GM21619 (cell line): ENCODE data around the gene GALNT17.

ENCODE experiments used
- ATAC-seq: cut with Tn5 transposase; IDR thresholded peaks from one replicate; pipeline ENCODE4 v1.9.1; 2021; ENCODE audit not compliant: unreplicated experiment

Gene GALNT17

DNA sequence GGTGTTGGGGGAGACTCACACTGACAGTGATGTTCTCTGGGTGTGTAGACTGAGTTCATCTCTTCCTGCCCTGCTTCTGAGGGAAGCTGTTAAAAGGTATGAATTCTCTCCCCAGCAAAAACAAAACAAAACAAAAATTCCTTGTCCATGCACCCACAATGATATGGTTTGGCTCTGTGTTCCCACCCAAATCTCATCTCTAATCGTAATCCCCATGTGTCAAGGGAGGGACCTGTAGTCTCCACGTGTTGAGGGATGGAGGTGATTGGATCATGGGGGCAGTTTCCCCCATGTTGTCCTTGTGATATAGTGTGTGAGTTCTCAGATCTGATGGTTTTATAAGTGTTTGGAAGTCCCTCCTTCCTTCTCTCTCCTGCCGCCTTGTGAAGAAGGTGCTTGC, 245.5 kb downstream of the GALNT17 start:
- ATAC-seq, result no peak

DNA sequence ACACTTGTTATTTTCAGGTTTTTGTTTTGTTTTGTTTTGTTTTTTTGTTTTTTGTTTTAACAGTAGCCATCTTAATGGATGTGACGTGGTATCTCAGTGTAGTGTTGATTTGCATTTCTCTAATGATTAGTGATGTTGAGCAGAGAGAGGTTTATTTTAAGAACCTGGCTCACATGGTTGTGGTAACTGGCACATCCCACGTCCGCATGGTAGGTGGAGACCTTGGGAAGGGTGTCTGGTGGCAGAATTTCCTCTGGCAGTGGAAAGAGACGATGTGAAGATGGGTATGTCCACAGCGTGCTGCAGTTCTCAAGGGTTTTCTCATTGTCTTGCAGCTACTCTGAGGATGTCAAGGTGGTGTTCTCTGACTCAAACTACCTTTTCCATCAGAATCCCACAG, 252.2 kb downstream of the GALNT17 start:
- no peak for ATAC-seq

DNA sequence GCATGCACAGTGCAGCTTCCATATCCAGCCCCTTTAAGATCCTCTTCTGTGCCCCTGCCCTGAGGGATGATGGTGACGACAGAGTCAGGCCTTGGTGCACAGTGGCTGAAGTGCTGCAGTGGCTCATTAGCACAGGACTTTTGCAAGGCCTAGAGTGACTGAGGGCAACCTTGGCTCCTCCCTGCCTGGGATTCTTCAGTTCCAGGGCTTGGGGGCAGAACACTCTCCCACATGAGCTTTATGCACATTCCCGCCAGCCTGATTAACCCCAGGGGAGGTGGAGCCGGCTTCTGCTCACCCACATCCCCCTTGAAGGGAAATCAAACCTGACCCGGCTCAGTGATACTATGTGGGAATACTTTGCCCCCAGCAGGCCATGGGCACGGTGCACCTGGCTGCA, 253.4 kb downstream of the GALNT17 start:
- no peak for ATAC-seq

DNA sequence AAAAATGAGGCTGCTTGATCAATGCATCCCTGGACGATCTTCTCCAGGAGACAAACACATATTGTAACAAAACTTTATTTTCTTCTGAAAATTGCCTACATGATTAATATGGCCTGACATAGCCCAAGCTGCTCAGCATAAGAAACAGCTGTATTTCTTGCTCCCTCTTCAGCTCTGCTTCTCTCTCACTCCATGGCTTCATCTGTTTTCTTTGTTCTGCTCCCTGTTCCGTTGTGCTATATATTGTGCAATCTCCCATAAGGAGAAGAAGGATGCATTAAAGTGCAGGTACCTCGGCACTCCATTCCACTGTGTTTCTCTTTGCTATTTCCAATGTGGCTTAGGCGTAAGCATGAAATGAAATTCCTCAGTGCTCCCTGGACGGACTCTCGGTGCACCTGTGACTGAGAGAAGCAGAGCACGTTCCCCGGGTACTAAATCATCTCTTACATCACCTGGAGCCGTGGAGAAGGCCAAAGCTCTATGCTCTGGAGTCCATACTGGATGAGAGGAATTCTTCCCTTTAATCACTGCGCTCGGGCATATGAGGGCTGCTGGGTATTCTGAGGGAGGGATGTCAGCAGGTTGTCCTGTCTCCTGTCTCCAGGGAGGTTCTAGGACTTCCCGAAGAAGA, 254.3 kb downstream of the GALNT17 start:
- ATAC-seq, result no peak

DNA sequence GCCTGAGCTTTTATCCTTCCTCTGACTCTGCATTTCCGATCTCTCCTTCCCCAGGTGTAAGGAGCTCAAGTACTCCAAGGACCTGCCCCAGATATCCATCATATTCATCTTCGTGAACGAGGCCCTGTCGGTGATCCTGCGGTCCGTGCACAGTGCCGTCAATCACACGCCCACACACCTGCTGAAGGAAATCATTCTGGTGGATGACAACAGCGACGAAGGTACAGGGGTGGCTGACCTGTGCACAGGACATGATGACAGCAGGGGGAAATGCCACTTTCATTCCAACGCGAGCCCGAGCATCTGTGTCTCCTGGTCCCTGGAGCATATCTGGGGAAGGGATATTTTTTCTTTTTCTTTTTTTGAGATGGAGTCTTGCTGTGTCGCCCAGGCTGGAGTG, 256.2 kb downstream of the GALNT17 start:
- no peak for ATAC-seq

DNA sequence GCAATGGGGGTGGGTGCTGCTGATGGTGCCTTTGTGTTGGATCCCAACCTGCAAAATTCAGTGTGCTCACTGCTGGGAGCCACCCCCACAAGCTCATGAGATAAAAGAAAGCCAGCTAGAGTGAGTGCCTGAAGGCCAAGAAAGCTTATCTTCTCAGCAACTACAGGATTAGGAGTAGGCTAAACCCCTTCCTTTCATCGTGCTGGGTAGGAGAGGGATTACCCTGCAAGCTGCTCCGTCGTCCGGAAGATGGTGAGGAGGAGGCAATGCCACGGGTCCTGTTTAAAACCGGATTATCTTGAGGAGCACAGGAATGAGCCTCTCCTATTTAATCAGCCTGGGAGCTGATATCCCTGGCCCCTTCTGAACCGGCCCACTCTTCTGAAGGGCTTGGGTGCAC, 258.0 kb downstream of the GALNT17 start:
- ATAC-seq, result no peak

DNA sequence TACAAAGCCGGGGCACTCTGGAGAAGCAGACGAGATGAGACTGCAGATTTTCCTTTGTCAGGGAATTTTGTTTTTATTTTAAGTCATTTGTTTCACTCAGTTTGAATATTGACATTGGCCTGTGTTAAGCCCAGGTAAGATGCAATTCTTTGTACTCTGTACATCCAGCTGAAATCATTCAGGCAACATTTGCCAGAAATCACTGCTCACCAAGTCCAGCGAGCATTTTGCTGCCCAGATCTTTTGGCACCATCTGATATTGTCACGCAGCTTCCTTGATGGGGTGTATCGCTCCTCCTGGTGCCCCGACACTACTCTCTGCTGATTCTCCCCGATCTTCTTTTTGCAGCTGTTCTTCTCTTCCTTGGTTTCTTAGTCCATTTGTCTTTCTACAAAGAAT, 261.7 kb downstream of the GALNT17 start:
- no peak for ATAC-seq

DNA sequence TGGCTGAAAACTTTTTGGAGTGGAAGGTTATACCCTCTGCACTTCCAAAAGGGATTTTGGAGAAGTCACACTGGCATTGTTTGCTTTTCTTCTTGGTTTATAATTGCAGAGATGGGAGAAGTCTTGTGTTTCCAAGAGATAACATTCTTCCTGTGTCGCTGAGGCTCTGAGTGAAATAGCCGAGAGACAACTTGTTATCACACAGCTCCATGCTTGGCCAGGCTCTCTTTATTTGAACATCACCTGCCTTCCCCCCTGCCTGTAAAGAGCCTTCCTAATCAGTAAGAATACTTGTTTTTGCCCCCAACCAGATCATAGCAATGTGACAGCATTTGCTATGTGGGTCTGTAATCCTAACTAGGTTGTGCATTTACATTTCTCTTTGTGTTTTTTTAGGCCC, 270.7 kb downstream of the GALNT17 start:
- no peak for ATAC-seq

DNA sequence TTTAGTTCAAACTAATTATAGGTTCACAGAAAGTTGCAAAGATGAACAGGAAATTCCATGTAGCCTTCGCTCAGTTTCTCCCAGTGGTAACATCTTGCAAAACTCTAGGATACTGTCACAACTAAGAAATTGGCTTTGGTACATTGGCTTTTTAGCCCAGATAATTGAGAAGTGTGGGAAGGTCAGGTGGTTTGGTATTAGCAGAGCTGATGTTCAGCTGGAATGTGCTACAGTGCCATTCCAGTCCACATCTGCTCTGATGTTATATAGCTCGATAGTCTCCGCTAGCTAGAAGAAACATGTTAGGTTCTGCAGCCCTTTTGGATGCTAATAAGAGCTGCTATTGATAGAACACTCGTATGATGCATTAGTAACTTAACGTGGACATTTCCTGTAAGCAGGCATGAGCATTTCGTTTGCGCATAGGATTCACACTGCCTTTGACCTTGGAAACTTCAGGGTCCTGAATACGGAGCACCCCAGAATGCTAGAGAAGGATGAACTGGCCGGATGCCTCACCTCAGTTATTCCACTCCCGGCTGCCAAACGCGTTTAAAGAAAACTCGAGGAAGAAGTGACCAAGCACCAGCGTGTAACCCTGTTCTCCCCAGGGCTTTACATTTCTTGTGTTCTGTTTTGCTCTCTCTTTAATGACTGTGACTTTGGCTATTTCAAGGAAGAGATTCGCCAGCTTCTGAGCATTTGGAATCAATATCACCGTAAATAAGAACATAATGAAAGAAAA, 271.4 kb downstream of the GALNT17 start:
- ATAC-seq, result no peak

DNA sequence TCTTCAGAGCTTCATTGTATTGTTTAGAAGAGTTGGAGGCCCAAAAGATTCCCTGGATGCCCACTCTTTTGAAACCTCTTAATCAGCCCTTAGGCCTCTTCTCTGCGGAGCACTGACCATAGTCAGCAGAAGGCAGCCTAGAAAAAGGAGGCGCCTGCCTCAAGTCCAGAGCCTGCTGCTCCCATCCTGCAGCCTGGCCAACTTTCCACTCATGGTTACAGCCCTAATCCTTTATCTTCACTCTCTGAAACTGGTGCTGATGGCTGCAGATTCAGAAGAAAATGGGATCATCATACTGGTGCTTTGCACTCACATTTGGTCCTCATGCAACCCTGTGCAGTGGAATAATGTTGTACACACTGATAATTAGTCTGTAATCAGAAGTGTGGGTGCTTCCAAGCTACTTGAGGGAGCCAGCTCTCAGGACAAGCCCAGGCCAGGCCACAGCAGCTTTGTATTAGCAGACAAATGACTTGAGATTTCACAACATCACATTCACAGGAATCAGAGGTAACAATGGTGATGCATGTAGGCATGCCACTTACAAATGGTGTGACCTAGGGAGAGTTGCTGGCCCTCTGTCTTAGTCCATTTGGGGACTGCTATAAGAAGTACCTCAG, 272.9 kb downstream of the GALNT17 start:
- ATAC-seq, result no peak

DNA sequence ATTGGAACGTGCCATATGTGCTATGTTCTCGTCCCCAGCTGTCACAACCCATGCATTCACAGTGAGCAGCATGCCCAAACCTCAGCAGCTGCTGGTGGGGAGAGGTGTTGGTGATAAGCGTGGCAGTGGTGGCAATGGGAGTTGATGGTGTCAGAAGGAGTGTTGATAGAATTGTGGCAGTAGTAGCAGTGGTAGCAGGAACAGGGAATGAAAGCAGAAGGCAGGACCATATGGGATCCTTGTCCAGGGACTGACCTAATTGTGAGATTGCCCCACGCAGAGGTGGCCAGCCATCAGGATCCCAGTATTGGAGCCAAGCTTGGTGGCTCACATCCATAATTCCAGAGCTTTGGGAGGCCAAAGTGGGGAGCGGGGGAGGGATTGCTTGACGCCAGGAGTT, 276.3 kb downstream of the GALNT17 start:
- ATAC-seq, result no peak

DNA sequence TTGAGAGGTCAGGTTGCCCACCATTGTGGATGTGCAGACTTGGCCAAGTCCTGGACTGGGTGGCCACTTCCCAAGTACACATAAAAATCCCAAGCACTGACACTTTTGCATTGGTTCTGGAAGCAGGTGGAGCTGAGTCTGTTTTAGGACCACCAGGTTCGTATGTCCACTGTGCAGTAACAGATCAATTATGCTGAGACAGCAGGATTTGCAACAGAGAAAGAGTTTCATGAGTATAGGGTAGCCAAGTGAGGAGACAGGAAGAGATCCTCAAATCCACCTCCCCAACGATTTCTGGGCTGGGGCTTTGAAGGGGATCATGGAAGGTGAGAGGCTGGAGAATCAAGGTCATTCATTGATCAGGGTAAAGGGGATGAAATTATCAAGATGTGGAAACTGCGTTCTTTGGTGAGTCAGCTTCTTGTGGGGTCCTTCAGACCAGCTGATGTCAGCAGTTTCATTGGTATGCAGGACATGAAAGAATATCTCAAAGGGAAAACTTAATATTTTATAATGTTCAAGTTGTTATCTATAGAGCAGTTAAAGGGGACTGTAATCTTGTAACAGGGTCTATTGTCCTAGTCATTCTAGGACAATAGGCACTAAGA, 277.7 kb downstream of the GALNT17 start:
- ATAC-seq, result no peak

DNA sequence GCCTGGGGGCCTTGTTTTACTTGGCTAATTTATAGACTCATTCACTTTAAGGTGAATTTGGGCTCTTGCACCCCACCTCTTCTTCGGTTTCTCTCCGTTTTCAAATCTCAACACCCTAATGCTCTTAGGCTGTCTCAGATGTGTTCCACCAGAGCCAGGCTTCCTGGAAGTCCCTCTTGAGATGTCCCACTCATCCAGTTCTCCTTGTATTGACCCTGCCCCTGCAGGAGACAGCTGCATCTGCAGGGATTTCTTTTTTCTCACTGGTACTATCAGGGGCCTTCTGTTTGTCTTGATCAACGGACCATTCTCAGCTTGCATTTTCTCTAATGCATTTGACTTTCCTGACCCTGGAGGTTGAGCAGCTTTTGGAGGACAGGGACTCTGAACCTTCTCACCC, 279.5 kb downstream of the GALNT17 start:
- ATAC-seq, result no peak

DNA sequence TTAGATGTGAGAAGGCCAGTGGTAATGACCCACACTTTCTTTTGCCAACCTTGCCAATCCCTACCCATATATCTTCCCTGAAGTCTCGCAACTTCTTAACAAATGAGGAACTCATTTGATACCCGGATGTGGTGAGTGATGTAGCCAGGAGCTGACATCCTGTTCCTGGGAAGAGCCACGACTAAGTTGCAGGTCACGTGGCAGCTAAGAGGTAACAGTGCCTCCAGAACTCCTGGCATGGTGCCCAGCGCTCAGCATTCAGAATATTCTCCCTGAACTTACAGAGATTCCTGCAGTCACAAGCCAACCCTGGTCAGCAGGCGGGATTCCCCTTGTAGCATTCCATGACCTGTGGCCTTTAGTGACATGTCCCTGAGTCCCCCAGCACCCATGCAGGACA, 282.5 kb downstream of the GALNT17 start:
- no peak for ATAC-seq

DNA sequence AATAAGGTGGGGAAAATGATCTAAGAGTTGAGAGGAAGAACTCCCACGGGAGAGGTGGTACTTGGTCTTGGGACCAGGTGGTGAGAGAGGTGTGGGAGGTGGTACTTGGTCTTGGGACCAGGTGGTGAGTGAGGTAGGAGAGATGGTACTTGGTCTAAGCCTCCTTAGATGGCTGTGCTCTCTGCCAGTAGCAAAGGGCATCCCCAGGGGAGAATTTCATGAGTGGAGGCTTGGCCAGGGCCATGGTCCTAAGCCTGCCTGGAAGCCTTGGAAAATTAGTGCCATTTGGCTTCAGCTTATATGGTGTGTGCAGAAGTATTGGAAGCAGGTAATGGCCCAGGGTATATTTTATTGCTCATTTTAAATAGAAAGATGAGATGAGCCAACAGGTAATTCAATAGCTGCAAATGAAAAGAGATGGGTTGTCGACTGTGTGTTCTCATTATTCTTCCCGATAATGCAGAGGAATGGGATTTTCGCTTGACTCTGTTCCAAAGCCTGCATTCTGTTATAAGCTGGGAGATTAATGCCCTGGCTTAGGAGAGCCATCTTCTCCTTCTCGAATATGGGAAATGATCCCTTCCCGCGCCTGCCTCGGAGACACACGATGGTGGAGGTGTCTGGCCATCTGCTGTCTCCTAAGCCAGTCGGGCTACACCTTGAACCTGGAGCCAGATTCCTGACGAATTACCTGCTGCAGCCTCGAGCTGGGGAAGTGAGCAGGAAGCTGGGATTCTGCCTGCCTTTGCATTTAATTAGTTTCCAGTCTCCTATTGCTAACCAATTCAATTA, 287.8 kb downstream of the GALNT17 start:
- ATAC-seq, result no peak

DNA sequence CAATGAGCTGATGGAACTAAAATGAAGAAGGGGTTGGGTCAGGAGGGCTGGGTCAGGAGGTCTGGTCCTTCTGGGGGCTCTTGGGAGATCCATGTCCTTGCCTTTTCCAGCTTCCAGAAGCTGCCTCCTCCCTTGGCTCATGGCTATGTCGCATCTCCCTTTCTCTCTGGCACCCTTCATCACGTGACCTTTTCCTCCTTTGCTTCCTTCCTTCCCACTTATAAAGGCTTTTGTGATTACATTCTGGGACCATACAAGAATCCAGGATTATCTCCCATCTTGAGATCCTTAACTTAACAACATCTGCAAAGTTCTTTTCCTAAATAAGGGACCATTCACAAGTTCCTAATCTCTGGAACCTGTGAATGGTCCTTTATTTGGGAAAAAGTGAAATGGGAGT, 290.2 kb downstream of the GALNT17 start:
- ATAC-seq, result no peak

DNA sequence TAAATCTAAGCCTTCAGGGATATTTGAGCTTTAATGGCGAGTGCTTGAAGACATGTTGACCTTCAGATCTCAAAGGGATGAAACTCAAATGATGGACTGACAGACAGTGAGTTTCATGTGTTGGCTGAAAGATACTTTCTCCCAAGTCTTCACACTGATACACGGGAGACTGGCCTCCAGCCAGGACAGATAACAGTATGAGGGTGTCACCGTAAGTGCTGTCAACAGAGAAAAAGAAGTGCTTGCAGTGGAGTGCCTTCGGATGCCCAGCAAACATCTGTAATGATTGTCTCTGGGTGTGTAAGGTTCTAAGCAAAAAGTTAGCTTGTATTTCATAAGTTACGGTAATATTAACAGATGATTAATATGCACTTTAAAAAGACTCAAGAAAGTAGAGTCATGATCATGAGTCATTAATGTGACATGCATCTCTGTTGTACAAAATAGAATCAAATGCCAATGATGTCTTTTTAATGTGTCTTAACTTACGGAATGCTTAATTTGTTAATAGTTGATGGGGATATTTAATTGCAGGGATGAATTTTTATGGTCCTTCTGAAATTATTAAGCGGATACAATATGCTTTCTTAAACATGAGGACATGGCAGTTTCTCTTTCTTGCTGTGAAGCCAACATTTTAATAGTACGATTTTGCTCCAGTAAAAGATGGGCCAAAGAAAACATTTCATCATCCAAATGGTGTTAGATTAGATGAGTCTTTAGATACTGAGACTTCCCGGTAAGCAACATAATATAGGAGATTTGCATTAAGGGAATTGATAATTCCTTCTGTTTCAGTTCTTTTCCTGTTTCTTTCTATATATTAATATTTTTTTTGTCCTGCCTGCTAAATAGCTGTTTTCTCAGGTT, 292.5 kb downstream of the GALNT17 start:
- no peak for ATAC-seq

DNA sequence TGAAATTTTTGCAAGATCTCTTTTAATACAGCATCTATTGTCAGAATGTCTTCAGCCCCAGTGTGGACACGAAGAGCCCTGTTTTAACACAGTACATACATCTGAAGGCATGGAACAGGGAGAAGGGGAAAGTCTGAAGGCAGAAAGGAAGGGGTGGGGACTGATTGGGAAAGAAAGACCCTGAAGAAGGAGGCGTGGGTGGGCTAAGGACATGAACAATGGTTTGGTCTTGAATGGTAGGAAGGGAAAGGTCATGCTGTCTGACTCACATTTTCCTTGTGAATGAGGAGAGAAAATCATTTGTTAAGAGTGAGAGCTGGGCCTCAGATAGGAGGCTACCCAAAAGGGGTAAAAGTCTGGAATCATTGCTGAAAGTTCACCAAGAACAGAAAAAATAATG, 297.1 kb downstream of the GALNT17 start:
- ATAC-seq, result no peak

DNA sequence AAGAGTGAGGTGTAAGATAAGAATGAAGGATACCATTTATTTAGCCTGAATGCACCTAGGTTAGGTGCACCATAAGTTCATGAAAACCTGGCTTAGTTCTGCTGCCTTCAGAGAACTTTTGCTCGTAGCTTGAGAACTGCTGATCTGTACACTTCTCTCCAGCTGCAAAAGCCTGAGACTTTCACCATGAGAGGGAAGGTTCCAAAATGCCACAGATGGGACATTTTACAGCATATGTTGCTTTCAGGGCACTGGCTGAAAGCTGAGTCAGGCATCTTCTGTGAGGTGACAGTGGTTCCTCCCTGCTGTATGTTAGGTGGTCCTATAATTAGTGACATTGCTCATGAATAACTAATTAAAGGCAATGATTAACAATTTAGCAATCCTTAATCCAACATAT, 298.3 kb downstream of the GALNT17 start:
- no peak for ATAC-seq

DNA sequence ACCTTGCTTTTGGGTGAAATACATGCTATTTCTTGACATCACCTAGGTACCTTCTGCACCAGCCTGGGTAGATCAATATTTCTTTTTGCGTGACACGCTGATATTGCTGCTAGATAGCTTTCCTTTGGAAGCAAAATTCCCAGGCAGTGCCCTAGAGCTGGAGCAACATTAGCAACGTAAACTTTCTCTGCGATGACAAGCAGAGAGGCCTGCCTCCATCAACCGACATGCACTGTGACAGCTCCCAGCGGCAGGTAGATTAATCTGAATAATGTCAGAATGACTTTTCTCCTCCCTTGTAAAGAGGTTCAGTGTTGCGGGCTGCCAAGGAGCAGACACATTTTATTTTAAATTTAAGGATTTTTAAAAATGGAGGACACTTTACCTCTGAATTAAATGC, 307.4 kb downstream of the GALNT17 start:
- ATAC-seq, result no peak
